HepG2 (cell line): ENCODE measurements around the gene DHX16. TPM values are rescaled to one million over a fixed set of nuclear protein-coding genes. Genes with fewer than 3 reads are reported as not detected.

Source experiments
- CHD2 ChIP-seq: IDR thresholded peaks from 2 replicates; pipeline ENCODE4 v1.6.1; 2011; ENCODE audit warnings: low read depth, low read length, improper control_type of control experiment
- CREB1 ChIP-seq, 2 experiments: fragments of 450-650 bp in 1 of 2; IDR thresholded peaks; 2 replicates each; pipeline ENCODE4 v1.6.1; 2016 to 2017; ENCODE audit warnings: control low read depth in 1 of 2, mild to moderate bottlenecking in 1 of 2, missing compliant biosample characterization in 1 of 2, missing genetic modification characterization in 1 of 2
- EZH2 ChIP-seq: conservative IDR thresholded peaks from 2 replicates; pipeline ENCODE4 v1.6.1; 2012; ENCODE audit warnings: mild to moderate bottlenecking, low read depth, low read length, moderate library complexity
- ISX ChIP-seq: sonication (generic); formaldehyde crosslinking; conservative IDR thresholded peaks from 2 replicates; pipeline ENCODE4 v1.5.0; 2020; ENCODE audit warnings: missing genetic modification reagents
- MATR3 ChIP-seq: sonication (generic); formaldehyde crosslinking; IDR thresholded peaks from 2 replicates; pipeline ENCODE4 v1.4.0; 2020; ENCODE audit warnings: missing genetic modification reagents
- MIER3 ChIP-seq: IDR thresholded peaks from 2 replicates; pipeline ENCODE4 v1.6.1; 2016; ENCODE audit warnings: missing compliant biosample characterization, borderline replicate concordance
- PCBP1 ChIP-seq: fragments of 200-400 bp; formaldehyde crosslinking; IDR thresholded peaks from 2 replicates; pipeline ENCODE4 v1.6.1; 2017; ENCODE audit warnings: mild to moderate bottlenecking, low read depth, low read length, borderline replicate concordance
- RBM22 ChIP-seq: fragments of 200-400 bp; formaldehyde crosslinking; optimal IDR thresholded peaks from 2 replicates; pipeline ENCODE3; 2017; ENCODE audit warnings: mild to moderate bottlenecking, low read length, moderate library complexity
- SIN3B ChIP-seq: fragments of 150-350 bp; IDR thresholded peaks from 2 replicates; pipeline ENCODE4 v1.6.1; 2014; ENCODE audit warnings: low read length
- ZBED4 ChIP-seq: sonication (generic); formaldehyde crosslinking; IDR thresholded peaks from 2 replicates; pipeline ENCODE4 v1.4.0; 2020; ENCODE audit warnings: missing genetic modification reagents, borderline replicate concordance
- ZGPAT ChIP-seq: IDR thresholded peaks from 2 replicates; pipeline ENCODE4 v1.6.1; 2016; ENCODE audit warnings: mild to moderate bottlenecking
- ZNF260 ChIP-seq: sonication (generic); formaldehyde crosslinking; IDR thresholded peaks from 2 replicates; pipeline ENCODE4 v1.4.0; 2020; ENCODE audit warnings: missing genetic modification reagents, low read depth, mild to moderate bottlenecking, borderline replicate concordance
- ZNF280D ChIP-seq: sonication (generic); formaldehyde crosslinking; IDR thresholded peaks from 2 replicates; pipeline ENCODE4 v1.5.1; 2020; ENCODE audit warnings: mild to moderate bottlenecking, missing genetic modification reagents
- ZNF562 ChIP-seq: sonication (generic); formaldehyde crosslinking; IDR thresholded peaks from 2 replicates; pipeline ENCODE4 v1.8.0; 2022; ENCODE audit warnings: missing genetic modification reagents, borderline replicate concordance
- ZNF567 ChIP-seq: sonication (generic); formaldehyde crosslinking; IDR thresholded peaks from 2 replicates; pipeline ENCODE4 v1.8.1; 2023; ENCODE audit warnings: mild to moderate bottlenecking, missing genetic modification reagents, borderline replicate concordance
- ZNF800 ChIP-seq: sonication (generic); formaldehyde crosslinking; IDR thresholded peaks from 2 replicates; pipeline ENCODE4 v1.4.0; 2020; ENCODE audit warnings: missing genetic modification reagents
- ZNF83 ChIP-seq: sonication (generic); formaldehyde crosslinking; IDR thresholded peaks from 2 replicates; pipeline ENCODE4 v1.4.0; 2020; ENCODE audit warnings: missing genetic modification reagents, mild to moderate bottlenecking, borderline replicate concordance
- polyA plus RNA-seq, 8 experiments: library from polyadenylated mRNA; depleted of rRNA in 3 of 8; stranded (reverse) in 7 of 8; unstranded in 1 of 8; fragments of >200 nt; fragmentation: Illumina TruSeq in 4 of 8; extraction: Trizol in 4 of 8; gene quantifications; 2 replicates each; pipeline versions ENCODE4 v1.2.1 to v1.2.3, GENCODE V29; 2011 to 2016; ENCODE audit warnings: low read depth in 4 of 8, missing spikeins in 1 of 8, mixed read lengths in 1 of 8; ENCODE audit not compliant: insufficient read depth in 1 of 8
- total RNA-seq, 5 experiments: library from RNA; depleted of rRNA; stranded (reverse); fragments of >200 nt; fragmentation: Illumina TruSeq; extraction: Trizol; gene quantifications; 2 replicates each; pipeline ENCODE4 v1.2.3, GENCODE V29; 2016; ENCODE audit warnings: low read depth in 1 of 5

The DHX16 gene
- total and polyA plus RNA-seq, 2 of the 13 experiments (the other 11 are each of a cell fraction or from before 2014, with no cell fraction given) = 57.0 to 58.5 TPM

- TF ChIP-seq MATR3 (CRISPR knock-in tag) = no peak
- TF ChIP-seq ZNF562 (CRISPR knock-in tag) = no peak
- peak; percentile 99 for TF ChIP-seq RBM22
- TF ChIP-seq ISX (CRISPR knock-in tag) = 0 out of 2 replicates have a peak, but pooled peaks have one; percentile 75
- peak; percentile 91; the same call in 1 of the 2 replicates for TF ChIP-seq ZNF567
- no peak for TF ChIP-seq ZNF83 (CRISPR knock-in tag)
- peak; percentile 82 for TF ChIP-seq ZGPAT (CRISPR knock-in tag)
- TF ChIP-seq PCBP1 = peak; percentile 85; the same call in 1 of the 2 replicates
- TF ChIP-seq CREB1 (IDR thresholded peaks at IDR 0.05) = peak; percentile 92
- peak; percentile 97 for TF ChIP-seq CREB1 (CRISPR knock-in tag; IDR thresholded peaks at IDR 0.05)
- no peak for TF ChIP-seq MIER3 (CRISPR knock-in tag)
- TF ChIP-seq CHD2 = peak; percentile 68
- TF ChIP-seq EZH2 = no peak
- TF ChIP-seq ZNF280D (CRISPR knock-in tag) = 0 out of 2 replicates have a peak, but pooled peaks have one; percentile 47
- TF ChIP-seq ZNF260 = no peak
- TF ChIP-seq SIN3B = peak; percentile 64; the same call in 1 of the 2 replicates
- TF ChIP-seq ZNF800 (CRISPR knock-in tag) = no peak
- peak; percentile 93 for TF ChIP-seq ZBED4 (CRISPR knock-in tag)
Observed at GRCh38 chr6:30626484-30627366, 46.1 kb downstream of the DHX16 start, which contains the start of gene ATAT1 (continued).
